Coronary artery (tissue), 2 donors: Measurements from ENCODE around the gene PSMD11.
"Not testable (repeated sequence)": the region's sequence is repeated elsewhere in the genome, so short reads cannot be mapped to it uniquely, and the experiment has no call there.

ENCODE experiments used
- DNase-seq: peaks from one replicate; pipeline ENCODE4 v3.0.0-alpha.2; 2017; ENCODE audit warnings: low spot score
- H3K27ac ChIP-seq, 2 donors: fragments of 200-600 bp; sonication (generic); one replicate each; pipeline ENCODE4 v1.5.1; 2016 to 2019
- H3K4me3 ChIP-seq: fragments of 200-600 bp; sonication (generic); 2 replicates; pipeline ENCODE4 v1.5.1; 2016; ENCODE audit warnings: mild to moderate bottlenecking, moderate library complexity
- TF ChIP-seq, protein P1 (sequence below): fragments of 200-600 bp; sonication (generic); IDR thresholded peaks from one replicate; pipeline ENCODE4 v1.5.1; 2019; ENCODE audit warnings: antibody characterized with exemption

The PSMD11 gene

DNA sequence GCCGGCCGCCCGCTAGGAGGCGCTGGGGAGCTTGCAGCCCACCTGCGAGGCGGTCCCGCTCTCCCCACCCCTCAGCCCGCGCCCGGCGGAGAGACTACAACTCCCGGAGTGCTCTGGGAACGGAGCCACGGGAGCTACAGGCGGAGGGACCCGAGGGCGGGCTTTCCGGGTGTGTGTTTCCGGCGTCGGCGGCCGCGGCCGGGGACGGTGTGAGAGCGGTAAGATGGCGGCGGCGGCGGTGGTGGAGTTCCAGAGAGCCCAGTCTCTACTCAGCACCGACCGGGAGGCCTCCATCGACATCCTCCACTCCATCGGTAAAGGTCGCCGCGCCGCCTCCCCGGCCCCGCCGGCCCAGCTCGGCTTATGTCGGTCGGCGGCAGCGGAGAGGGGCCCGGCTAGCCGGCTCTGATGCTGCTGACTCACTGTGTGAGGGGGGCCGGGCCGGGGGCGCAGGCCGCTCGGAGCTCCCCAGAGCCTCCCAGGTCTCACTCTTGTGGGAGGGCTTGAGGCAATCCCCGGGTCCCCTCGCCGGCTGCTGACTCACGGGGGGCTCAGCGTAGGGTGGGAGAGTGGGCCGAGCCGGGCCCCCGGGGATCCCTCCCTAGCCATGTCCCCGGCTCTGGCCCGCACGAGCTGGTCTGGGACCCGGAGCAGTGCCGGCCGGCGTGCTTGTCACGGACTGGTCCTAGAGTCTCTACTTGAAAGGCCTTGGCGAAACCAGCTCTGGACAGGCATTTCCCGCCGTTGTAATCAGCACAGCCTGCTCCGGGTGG lies at the start of gene PSMD11:
PSMD11 (plus strand) TSS at position 210 of the 773 bp plus-strand sequence; CDS start at position 224, 14 bp downstream.
- TF ChIP-seq, protein P1, sequence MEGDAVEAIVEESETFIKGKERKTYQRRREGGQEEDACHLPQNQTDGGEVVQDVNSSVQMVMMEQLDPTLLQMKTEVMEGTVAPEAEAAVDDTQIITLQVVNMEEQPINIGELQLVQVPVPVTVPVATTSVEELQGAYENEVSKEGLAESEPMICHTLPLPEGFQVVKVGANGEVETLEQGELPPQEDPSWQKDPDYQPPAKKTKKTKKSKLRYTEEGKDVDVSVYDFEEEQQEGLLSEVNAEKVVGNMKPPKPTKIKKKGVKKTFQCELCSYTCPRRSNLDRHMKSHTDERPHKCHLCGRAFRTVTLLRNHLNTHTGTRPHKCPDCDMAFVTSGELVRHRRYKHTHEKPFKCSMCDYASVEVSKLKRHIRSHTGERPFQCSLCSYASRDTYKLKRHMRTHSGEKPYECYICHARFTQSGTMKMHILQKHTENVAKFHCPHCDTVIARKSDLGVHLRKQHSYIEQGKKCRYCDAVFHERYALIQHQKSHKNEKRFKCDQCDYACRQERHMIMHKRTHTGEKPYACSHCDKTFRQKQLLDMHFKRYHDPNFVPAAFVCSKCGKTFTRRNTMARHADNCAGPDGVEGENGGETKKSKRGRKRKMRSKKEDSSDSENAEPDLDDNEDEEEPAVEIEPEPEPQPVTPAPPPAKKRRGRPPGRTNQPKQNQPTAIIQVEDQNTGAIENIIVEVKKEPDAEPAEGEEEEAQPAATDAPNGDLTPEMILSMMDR, result peak; percentile 78
- Histone ChIP-seq H3K4me3 (peak within 1 kb of the TSS; percentile 92), H3K27ac (peak within 1 kb of the TSS; percentile 80 to 81)
- peak; percentile 96 for DNase-seq

GRCh38 chr17:32396343-32396742 lies 48.0 kb upstream of the PSMD11 start:
- Histone ChIP-seq H3K27ac (no peak overlapping the region), H3K4me3 (no peak overlapping the region)
- DNase-seq, result no peak
- TF ChIP-seq, protein P1, result no peak

DNA sequence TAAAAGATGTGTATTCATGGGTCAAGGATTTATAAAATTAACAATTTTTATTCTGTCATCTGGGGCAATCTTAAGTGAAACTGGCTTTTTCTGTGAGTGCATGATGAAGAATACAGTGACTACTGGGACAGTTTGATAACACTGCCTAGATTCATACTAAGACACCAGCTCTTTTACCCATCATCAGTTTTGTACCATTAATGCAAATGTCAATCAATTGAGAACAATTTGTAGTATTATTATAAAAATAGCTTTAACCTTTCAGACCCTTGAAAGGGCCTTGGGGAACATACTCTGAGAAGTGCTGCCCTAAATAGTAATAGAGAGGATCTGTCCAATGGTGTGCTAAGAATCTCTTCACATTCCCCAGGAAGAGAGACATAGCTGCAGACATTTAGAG lies 45.4 kb upstream of the PSMD11 start:
- DNase-seq, result no peak
- Histone ChIP-seq H3K27ac (no peak overlapping the region), H3K4me3 (no peak overlapping the region)
- TF ChIP-seq, protein P1, result no peak

DNA sequence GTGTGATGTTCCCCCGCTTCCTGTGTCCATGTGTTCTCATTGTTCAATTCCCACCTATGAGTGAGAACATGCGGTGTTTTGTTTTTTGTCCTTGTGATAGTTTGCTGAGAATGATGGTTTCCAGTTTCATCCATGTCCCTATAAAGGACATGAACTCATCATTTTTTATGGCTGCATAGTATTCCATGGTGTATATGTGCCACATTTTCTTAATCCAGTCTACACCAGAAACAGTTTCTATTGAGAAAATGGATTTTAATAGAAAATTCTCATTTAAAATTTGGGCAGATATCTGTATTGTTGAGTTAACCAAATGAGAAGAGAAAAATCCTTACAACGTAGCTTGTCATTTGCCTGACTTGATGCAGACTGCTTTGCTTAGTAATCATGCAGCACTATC lies 34.2 kb upstream of the PSMD11 start:
- H3K27ac ChIP-seq, DNase-seq, H3K4me3 ChIP-seq: not testable (repeated sequence)

- no peak for DNase-seq
- TF ChIP-seq, protein P1, result no peak
- Histone ChIP-seq H3K4me3 (no peak overlapping the region), H3K27ac (no peak overlapping the region)
These were observed 17.4 kb upstream of the PSMD11 start for GRCh38 chr17:32426894-32427293.

- no peak for DNase-seq
- TF ChIP-seq, protein P1, result no peak
- no peak overlapping the region for H3K27ac ChIP-seq
These were observed 14.7 kb upstream of the PSMD11 start for GRCh38 chr17:32429598-32429997.

DNA sequence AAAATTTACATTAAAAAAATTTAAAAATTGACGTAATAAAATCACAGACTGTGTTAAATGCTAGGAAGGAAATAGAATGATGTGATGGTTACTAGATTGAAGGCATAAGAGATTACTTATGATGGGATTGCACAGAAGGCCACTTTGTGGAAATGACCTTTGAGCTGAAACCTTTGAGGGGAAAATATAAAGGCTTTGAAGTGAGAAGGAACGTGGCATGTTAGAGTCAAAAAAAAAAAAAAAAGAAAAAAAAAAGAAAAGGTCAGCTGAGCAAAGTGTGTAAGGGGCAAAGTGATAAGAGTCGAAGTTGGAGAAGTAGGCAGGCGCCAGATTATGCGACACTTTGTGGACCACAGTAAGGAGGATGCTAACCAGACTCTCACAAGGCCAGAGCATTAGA lies 3.6 kb upstream of the PSMD11 start:
- TF ChIP-seq, protein P1, result no peak
- Histone ChIP-seq H3K4me3 (no peak overlapping the region), H3K27ac (no peak overlapping the region)
- DNase-seq, result no peak

More at GRCh38 chr17:32429598-32429997, 14.7 kb upstream of the PSMD11 start:
- H3K4me3 ChIP-seq, result no peak overlapping the region
